Stimulated activated effector memory CD8-positive, alpha-beta T cell treated with anti-CD3 and anti-CD28 coated beads, Interleukin-12 subunit alpha, Interleukin-12 subunit beta, amount 100 ng/mL, for 72 hours (primary cell): ENCODE data around the gene WBP2NL.
"Not testable (repeated sequence)": the region's sequence is repeated elsewhere in the genome, so short reads cannot be mapped to it uniquely, and the experiment has no call there.

ENCODE experiments used
- ATAC-seq: fragments of 150-1000 bp; cut with Tn5 transposase; 2 replicates; pipeline ENCODE4 v1.10.0; 2021
- DNase-seq, 2 donors: peaks; one replicate each; pipeline ENCODE4 v3.0.0; 2021 to 2022; ENCODE audit warnings: low spot score in 2 of 2
- H3K27ac Mint-ChIP-seq: one replicate; pipeline ENCODE4 v1.8.0; 2022; ENCODE audit warnings: mild to moderate bottlenecking, mixed read lengths
- H3K36me3 Mint-ChIP-seq: one replicate; pipeline ENCODE4 v1.8.0; 2022; ENCODE audit warnings: mild to moderate bottlenecking, mixed read lengths
- H3K4me1 Mint-ChIP-seq: one replicate; pipeline ENCODE4 v1.8.0; 2022; ENCODE audit warnings: mixed read lengths
- H3K4me3 Mint-ChIP-seq: one replicate; pipeline ENCODE4 v1.8.0; 2022; ENCODE audit warnings: mild to moderate bottlenecking, mixed read lengths
- H3K9me3 Mint-ChIP-seq: one replicate; pipeline ENCODE4 v1.8.0; 2022; ENCODE audit warnings: mixed read lengths

The WBP2NL gene, protein sequence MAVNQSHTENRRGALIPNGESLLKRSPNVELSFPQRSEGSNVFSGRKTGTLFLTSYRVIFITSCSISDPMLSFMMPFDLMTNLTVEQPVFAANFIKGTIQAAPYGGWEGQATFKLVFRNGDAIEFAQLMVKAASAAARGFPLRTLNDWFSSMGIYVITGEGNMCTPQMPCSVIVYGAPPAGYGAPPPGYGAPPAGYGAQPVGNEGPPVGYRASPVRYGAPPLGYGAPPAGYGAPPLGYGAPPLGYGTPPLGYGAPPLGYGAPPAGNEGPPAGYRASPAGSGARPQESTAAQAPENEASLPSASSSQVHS

DNA sequence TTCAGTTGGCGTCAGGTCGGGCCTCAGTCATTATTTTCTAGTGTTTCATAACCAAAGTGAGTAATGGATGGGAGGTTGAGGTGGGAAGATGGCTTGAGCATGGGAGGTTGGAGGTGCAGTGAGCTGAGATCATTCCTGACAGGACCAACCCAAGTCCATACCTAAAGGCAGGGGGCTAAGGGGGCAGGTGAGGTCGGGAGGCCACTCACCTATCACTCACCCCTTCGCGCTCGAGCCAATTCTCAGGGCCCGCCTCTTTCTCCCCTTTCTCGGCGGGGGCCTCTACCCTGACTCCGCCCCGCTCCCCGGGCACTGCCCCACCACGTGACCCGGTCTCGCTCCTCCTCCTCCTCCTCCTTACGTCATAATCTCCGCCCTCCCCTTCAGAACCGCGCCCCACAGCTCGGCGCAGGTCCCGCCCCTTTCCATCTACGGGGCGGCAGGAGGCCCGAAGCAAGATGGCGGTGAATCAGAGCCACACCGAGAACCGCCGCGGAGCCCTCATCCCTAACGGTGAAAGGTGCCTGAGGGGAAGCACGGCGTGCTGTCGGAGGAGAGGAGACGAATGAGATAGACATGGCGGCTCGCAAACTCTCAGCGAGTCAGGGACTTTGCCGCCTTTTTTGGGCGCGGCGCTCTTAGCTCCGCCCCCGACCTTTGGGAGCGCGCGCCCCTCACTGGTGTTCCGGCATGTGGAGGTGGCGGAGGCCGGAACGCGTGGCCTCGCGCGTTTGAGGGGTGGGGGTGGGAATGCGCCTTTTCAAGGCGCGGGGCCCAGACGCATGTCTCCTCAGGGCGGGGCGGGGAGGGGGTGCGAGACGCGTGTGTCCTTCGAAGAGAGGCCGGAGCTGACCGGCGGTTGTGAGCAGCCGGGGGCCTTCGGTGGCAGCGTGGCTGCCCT is at the start of gene WBP2NL:
WBP2NL (plus strand) TSS at position 428 of the 901 bp plus-strand sequence; CDS start at position 459, 31 bp downstream.
- ATAC-seq (peak; percentile 84), DNase-seq (peak; percentile 75 to 96)
- Mint-ChIP-seq H3K27ac (peak within 1 kb of the TSS; percentile 91), H3K4me1 (peaks cover 19% of the 10 kb centered on the region), H3K4me3 (peak within 1 kb of the TSS; percentile 79), H3K9me3 (peaks cover 2% of the 10 kb centered on the region), H3K36me3 (peaks cover 5% of the 10 kb centered on the region)

DNA sequence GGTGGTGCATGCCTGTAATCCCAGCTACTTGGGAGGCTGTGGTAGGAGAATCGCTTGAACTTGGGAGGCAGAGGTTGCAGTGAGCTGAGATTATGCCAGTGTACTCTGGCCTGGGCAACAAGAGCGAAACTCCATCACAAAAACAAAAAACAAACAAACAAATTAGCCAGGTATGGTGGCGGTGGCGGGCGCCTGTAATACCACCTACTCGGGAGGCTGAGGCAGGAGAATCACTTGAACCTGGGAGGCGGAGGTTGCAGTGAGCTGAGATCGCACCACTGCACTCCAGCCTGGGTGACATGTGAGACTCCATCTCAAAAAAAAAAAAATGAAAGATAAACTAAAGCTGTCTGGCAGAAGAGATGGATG is 49.7 kb upstream of the WBP2NL start:
- not testable (repeated sequence) for H3K9me3 Mint-ChIP-seq, ATAC-seq, DNase-seq
- Mint-ChIP-seq H3K4me1 (peaks cover 27% of the 10 kb centered on the region), H3K36me3 (peaks cover 31% of the 10 kb centered on the region), H3K27ac (peak overlapping the region; percentile 9), H3K4me3 (peak overlapping the region; percentile 87)

DNA sequence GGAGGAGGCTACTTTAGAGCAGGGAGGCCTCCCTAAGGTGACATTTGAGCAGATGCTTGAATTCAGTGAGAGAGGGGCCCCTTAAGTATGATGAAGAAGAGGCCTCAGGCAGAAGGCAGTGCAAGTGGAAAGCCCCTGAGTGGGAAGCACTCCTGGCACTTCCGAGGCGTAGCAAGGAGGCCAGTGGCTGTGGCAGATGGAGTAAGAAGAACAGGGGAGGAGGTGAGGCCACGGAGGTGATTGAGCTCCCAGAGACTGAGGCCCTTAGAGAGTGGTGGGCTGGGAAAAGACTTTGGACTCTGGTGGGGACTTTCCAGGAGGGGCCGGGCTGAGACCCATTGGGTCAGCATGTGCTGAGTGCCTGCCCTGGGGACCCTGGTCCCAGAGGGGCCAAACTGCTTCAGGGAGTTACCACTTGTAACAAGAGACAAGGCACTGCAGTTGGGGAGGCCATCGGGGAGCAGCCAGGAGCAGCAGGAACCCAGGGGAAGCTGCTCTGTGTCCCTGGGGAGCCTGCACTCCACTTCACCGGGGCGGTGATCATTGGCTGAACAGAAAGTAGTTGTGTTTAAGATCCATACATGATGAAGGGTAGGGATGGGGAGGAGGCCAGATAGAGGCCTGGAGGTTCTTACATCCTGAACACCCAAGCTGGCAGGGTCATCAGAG is 49.2 kb upstream of the WBP2NL start:
- DNase-seq: no peak
- no peak for ATAC-seq
- H3K27ac Mint-ChIP-seq: peak overlapping the region; percentile 9
- peaks cover 25% of the 10 kb centered on the region for H3K4me1 Mint-ChIP-seq
- peaks cover 26% of the 10 kb centered on the region for H3K36me3 Mint-ChIP-seq
- H3K4me3 Mint-ChIP-seq: peak overlapping the region; percentile 87
- no peaks in the 10 kb centered on the region for H3K9me3 Mint-ChIP-seq

DNA sequence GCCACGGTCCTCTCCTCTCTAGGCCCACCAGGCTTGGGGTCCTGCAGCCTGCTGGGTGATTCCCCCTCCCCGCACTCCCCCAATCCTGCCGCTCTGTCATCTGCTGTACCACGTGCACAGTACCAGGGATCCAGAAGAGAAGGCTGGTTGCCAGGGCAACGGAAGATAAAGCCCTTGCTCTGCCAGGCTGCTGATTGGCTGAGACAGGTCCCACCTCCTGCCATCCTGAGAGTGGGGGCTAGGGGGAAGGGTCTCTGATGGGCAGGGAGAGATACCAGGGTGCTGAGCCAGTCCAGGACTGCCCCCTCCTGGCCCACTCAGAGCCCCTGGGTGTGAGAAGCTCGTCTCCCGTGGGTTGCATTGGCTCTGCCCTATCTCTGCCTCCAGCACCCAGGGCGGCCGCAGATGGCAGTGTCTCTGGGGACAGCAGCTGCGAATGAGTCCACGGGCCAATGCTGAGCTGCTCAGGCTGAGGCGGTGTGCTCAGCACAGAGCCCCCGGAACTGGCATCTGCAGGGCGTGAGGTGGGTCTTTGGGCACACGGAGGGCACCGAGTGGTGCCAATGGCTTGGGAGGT is 46.6 kb upstream of the WBP2NL start, which contains the start of gene SMIM45:
SMIM45 (plus strand) TSS at position 253 of the 577 bp plus-strand sequence.
- no peak within 1 kb of the TSS for H3K4me3 Mint-ChIP-seq
- DNase-seq (no peak), ATAC-seq (peak; percentile 20)
- no peaks in the 10 kb centered on the region for H3K9me3 Mint-ChIP-seq
- H3K4me1 Mint-ChIP-seq: peaks cover 9% of the 10 kb centered on the region
- peaks cover under 1% of the 10 kb centered on the region for H3K36me3 Mint-ChIP-seq
- peak within 1 kb of the TSS; percentile 18 for H3K27ac Mint-ChIP-seq

DNA sequence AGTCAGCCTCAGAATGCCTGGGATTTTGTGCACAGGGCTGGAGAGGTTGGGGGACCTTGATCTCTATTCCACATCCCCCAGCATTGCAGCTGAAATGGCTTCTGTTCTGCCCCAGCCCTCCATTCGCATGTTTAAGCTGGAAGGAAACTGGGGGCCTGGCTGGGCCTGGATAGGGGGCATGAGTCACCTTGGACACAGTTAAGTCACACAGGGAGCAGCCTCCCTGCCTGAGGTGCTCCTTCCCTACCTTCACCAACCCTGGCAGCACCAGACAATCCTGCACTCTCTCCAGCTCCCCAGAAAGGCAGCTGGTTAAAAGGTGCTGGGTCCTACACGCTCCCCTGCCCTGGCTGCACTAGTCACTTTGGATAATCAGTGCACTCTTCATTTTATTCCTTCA is 45.9 kb upstream of the WBP2NL start:
- ATAC-seq (no peak), DNase-seq (no peak)
- H3K9me3 Mint-ChIP-seq: no peaks in the 10 kb centered on the region
- peaks cover 14% of the 10 kb centered on the region for H3K4me1 Mint-ChIP-seq
- H3K4me3 Mint-ChIP-seq: no peak overlapping the region
- H3K36me3 Mint-ChIP-seq: no peaks in the 10 kb centered on the region
- no peak overlapping the region for H3K27ac Mint-ChIP-seq

DNA sequence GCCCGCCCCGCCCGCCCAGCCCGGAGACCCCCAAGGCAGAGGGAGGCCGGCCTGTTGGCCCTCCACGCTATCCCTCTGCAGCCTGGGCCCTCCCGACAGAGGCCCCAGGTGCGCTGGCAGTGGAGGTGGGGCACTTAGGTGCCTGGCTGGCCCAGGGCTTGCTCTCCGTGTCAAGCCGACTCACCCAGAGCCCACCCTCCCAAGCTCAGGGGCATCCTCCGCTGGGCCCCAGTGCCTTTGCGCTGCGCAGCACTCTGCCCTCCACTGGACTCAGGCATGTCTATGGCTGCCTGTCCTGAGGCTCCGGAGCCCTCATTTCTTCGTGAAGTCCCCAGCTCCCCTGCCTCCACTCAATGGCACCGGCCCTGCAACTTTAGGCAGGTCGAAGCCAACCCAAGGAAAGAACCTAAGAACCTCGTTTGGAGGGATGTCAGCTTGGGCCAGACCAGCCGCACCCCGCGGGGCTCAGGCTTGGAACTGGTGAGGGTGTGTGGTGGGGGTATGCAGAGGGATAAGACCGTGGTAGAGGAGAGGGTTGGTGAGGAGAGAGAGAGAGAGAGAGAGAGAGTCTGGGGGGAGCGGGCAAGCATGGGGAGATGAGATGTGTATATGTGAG is 40.5 kb upstream of the WBP2NL start:
- ATAC-seq: peak; percentile 47
- Mint-ChIP-seq H3K9me3 (no peaks in the 10 kb centered on the region), H3K36me3 (no peaks in the 10 kb centered on the region), H3K4me1 (peaks cover 12% of the 10 kb centered on the region), H3K4me3 (peak overlapping the region; percentile 55), H3K27ac (peak overlapping the region; percentile 26)
- DNase-seq: no peak

DNA sequence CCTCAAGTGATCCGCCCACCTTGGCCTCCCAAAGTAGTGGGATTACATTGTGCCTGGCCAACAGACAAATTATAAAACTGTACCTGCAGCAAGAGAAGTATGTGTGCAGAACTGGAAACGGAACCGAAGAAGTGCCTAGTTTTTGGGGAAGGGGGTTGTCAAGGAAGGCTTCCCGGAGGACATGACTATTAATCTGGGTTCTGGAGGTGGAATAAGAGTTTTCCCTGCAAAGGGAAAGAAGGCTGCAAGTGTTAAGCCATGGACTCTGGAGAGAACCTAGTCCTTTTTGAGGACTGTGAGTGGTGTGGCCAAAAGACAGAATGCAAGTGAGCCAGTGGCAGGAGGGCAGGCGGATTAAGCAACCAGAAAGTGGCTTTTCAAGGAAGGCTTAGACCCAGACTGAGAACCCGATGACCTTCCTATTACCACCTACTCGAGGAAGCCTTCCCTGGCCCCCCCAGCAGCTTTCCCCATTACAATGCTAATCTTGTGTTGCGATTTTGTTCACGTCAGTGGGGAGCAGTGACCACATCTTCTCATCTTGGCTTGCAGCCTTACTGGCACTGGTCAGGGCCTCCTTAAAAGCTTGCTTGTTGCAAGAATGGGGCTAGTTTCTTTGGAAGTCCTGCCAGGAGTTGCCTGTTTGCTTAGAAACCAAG is 35.0 kb upstream of the WBP2NL start:
- no peak for ATAC-seq
- no peaks in the 10 kb centered on the region for H3K36me3 Mint-ChIP-seq
- H3K4me3 Mint-ChIP-seq: no peak overlapping the region
- no peaks in the 10 kb centered on the region for H3K9me3 Mint-ChIP-seq
- no peak for DNase-seq
- peaks cover 7% of the 10 kb centered on the region for H3K4me1 Mint-ChIP-seq
- H3K27ac Mint-ChIP-seq: no peak overlapping the region

DNA sequence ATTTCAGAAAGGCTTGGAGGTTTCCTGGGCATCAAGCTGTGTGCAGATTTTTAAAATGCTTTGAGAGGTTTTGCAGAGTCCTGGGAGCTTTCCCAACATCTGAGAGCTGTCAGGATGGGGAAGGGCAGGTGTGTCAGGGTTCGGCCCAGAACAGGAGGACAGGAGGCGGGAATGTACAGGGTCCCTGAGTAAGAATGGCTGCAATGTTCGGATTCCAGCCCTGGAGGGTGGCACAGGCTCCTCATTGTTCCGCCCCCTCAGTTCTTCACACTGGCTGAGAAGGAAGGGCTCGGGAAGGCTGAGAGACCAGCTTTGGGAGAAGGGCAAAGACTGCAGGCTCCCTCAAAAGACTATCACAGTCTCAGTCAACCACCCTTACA is 34.5 kb upstream of the WBP2NL start:
- Mint-ChIP-seq H3K36me3 (no peaks in the 10 kb centered on the region), H3K9me3 (no peaks in the 10 kb centered on the region), H3K4me3 (no peak overlapping the region), H3K4me1 (peaks cover 7% of the 10 kb centered on the region), H3K27ac (no peak overlapping the region)
- DNase-seq: no peak
- no peak for ATAC-seq

DNA sequence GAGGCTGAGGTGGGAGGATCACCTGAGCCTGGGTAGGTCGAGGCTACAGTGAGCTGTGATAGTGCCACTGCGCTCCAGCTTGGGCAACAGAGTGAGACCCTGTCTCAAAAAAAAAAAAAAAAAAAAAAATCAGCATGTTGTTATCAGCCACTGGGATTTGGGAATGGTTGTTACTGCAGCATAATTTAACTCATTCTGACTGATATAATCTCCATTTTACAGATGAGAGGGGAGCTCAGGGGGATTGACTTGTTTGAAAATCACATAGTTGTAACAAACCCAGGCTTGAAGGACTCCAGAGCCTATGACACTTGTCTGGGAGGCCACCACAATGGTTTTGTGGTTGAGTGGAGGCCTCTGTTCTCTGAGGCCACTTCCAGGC is 32.4 kb upstream of the WBP2NL start:
- H3K27ac Mint-ChIP-seq: peak overlapping the region; percentile 70
- ATAC-seq: no peak
- peaks cover 7% of the 10 kb centered on the region for H3K4me1 Mint-ChIP-seq
- H3K4me3 Mint-ChIP-seq: no peak overlapping the region
- H3K9me3 Mint-ChIP-seq: no peaks in the 10 kb centered on the region
- DNase-seq: no peak
- no peaks in the 10 kb centered on the region for H3K36me3 Mint-ChIP-seq

DNA sequence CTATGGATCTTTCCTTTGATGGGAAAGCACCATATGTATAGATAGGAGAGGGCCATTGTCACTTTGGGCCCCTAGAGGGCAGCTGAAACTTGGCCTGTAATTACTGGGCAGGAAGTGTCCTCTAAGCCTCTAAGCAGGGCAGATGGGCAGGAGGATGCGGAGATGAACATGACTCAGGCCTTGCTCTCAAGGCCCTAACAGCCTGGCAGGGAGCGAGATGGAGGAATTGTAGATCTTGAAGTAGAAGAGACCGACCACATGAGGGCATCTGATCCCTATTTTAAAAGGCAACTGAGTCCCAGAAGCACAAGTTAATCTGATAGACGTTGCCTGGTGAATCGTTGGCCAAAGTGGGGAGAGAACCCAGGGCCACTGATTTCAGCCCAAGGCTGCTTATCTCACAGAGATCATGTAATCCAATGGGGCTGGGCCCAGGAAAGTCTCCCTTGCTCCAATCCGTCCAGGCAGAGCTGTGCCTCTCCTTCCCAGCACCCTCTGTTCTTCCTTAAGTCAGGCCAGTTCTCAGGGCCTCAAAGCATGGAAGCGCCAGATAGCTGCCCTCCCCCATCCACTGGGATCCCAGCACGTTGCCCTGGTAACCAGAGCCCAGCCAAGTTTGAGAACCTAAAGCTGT is 31.9 kb upstream of the WBP2NL start:
- ATAC-seq: peak; percentile 76
- no peaks in the 10 kb centered on the region for H3K36me3 Mint-ChIP-seq

DNA sequence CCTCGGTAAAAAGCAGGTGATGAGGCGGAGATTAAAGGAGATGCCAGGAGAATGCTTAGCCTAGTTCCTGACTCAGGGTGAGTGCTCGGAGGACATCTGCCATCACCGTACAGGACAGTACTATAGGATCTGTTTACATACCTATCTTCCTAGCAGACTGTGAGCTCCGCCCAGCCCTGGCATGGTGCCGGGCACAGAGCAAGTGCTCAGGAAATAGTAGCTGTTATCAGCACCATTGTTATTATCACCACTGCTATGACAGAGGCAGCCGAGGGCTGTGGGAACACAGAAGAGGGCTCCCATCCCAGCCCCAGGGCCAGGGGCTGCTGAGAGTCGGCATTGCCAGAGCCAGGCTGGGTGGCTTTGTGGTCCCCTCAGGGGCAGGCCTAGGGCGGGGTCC is 30.0 kb upstream of the WBP2NL start:
- peaks cover 7% of the 10 kb centered on the region for H3K4me1 Mint-ChIP-seq
- no peak for ATAC-seq
- no peak for DNase-seq
- no peaks in the 10 kb centered on the region for H3K36me3 Mint-ChIP-seq
- H3K27ac Mint-ChIP-seq: no peak overlapping the region
- H3K4me3 Mint-ChIP-seq: no peak overlapping the region
- H3K9me3 Mint-ChIP-seq: no peaks in the 10 kb centered on the region

More for the DNA sequence above, 31.9 kb upstream of the WBP2NL start:
- Mint-ChIP-seq H3K4me1 (peaks cover 7% of the 10 kb centered on the region), H3K4me3 (no peak overlapping the region), H3K27ac (peak overlapping the region; percentile 70), H3K9me3 (no peaks in the 10 kb centered on the region)
- no peak for DNase-seq

DNA sequence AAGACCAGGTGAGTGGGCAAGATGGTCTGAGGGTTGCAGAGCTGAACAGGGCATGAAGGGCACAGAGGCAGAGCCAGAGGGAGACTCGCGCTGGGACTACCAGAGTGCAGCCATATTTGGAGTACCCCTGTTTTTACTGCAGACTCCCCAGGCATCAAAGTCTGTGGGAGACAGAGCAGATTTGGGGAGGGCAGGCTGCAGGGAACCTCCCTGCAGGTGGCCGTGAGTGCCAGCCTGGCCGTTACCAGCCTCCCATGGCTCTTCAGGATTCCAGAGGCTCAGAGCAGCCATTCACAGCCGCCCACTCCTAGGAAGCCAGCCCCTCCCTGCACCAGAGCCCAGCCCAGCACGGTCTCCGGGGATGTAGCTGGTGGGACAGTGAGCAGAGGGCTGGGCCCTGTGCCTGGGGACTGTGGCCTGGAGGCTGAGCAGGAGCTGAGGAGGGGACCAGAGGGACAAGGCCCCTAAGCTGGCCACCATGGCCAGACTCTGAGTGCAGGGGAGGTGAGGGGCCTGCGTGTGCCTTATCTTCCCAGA is 29.4 kb upstream of the WBP2NL start, which contains the start of gene SEPTIN3:
SEPTIN3 (plus strand) TSS at position 334 of the 537 bp plus-strand sequence. CDS start 2,050 bp downstream, outside the sequence.
- H3K4me3 Mint-ChIP-seq: no peak within 1 kb of the TSS
- H3K4me1 Mint-ChIP-seq: peaks cover 7% of the 10 kb centered on the region
- H3K36me3 Mint-ChIP-seq: no peaks in the 10 kb centered on the region
- peak within 1 kb of the TSS; percentile 66 for H3K27ac Mint-ChIP-seq
- ATAC-seq: no peak
- H3K9me3 Mint-ChIP-seq: no peaks in the 10 kb centered on the region
- DNase-seq: no peak

DNA sequence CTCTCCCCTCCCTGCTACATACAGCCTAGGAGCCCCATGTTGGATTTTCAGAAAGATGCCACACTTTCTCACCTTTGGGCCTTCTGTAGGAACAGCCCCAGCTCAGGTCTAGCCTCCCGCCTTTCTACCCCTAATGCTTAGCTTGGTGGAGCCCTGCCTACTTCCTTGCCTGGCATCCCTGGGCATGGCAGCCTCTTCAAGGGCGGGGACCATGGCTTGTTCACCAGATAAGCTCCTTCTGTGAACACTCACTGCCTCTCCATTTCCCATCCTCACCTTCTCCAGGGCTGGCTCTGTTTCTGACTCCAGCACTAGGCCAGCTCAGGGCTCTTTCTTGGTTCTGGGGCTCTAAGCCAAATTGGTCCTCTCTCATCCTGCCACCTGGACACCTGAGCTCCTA is 28.0 kb upstream of the WBP2NL start:
- H3K27ac Mint-ChIP-seq: peak overlapping the region; percentile 66
- H3K4me3 Mint-ChIP-seq: no peak overlapping the region
- no peak for ATAC-seq

DNA sequence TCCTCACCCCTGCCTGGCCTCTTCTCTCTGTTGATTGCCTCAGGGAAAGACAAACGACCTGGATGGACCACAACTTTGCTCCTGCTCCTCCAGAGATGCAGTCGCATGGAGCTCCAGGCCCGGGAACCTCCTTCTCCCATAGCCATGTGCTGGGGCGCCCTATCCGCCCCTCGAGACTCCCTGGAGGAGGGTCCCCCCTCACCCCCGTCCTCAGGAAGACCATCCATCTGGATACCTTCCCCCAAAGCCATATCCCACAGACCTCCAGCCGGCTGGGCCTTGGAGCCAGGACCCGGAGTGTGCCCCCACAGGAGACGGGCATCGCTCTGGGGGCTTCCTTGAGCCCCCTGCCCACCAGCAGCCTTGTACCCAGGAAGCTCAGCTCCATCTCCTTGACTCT is 27.2 kb upstream of the WBP2NL start:
- DNase-seq: no peak
- H3K27ac Mint-ChIP-seq: no peak overlapping the region
- no peaks in the 10 kb centered on the region for H3K36me3 Mint-ChIP-seq
- ATAC-seq: no peak
- H3K4me1 Mint-ChIP-seq: peaks cover 17% of the 10 kb centered on the region
- H3K4me3 Mint-ChIP-seq: no peak overlapping the region
- H3K9me3 Mint-ChIP-seq: no peaks in the 10 kb centered on the region

More for the DNA sequence above, 28.0 kb upstream of the WBP2NL start:
- H3K4me1 Mint-ChIP-seq: peaks cover 11% of the 10 kb centered on the region
- no peaks in the 10 kb centered on the region for H3K36me3 Mint-ChIP-seq
- no peaks in the 10 kb centered on the region for H3K9me3 Mint-ChIP-seq
- no peak for DNase-seq
